Vagina (tissue), 2 donors: ENCODE measurements around the gene MACROD2. TPM values are rescaled to one million over a fixed set of nuclear protein-coding genes. Genes with fewer than 3 reads are reported as not detected.

Experiments used
- DNase-seq, 2 donors: peaks; one replicate each; pipeline ENCODE4 v3.0.0-alpha.2; 2017; ENCODE audit errors: extremely low spot score in 2 of 2
- H3K27ac ChIP-seq: fragments of 200-600 bp; sonication (generic); one replicate; pipeline ENCODE4 v1.5.1; 2019
- H3K27me3 ChIP-seq: fragments of 200-600 bp; sonication (generic); one replicate; pipeline ENCODE4 v1.5.1; 2019
- H3K36me3 ChIP-seq, 2 donors: fragments of 200-600 bp; sonication (generic); one replicate each; pipeline ENCODE4 v1.5.1; 2017 to 2019
- H3K4me1 ChIP-seq: fragments of 200-600 bp; sonication (generic); one replicate; pipeline ENCODE4 v1.5.1; 2019
- H3K4me3 ChIP-seq, 2 donors: fragments of 200-600 bp; sonication (generic); 1 replicate in 1 of 2; 2 replicates in 1 of 2; pipeline ENCODE4 v1.5.1; 2016 to 2019
- H3K9me3 ChIP-seq: fragments of 200-600 bp; sonication (generic); one replicate; pipeline ENCODE4 v1.5.1; 2019
- CTCF ChIP-seq, 3 experiments: fragments of 450-650 bp in 2 of 3; fragments of 200-600 bp in 1 of 3; sonication (generic) in 1 of 3; IDR thresholded peaks; one replicate each; pipeline ENCODE4 v1.5.1; 2017 to 2019; ENCODE audit warnings: antibody characterized with exemption in 3 of 3, mild to moderate bottlenecking in 2 of 3, moderate library complexity in 2 of 3
- POLR2A ChIP-seq, 2 donors: fragments of 450-650 bp; IDR thresholded peaks; one replicate each; pipeline ENCODE4 v1.6.1; 2017; ENCODE audit warnings: antibody characterized with exemption in 2 of 2, mild to moderate bottlenecking in 2 of 2, moderate library complexity in 2 of 2
- POLR2AphosphoS5 ChIP-seq, 2 donors: sonication (generic); formaldehyde crosslinking; IDR thresholded peaks; one replicate each; pipeline ENCODE4 v1.9.0; 2017; ENCODE audit warnings: antibody characterized with exemption in 2 of 2, mild to moderate bottlenecking in 2 of 2, low read depth in 1 of 2; ENCODE audit not compliant: insufficient read depth in 1 of 2
- intact Hi-C: fragments of 100-400 bp; cut with DNase I; formaldehyde crosslinking; loops from one replicate; pipeline ENCODE4 v1.15.1; 2023
- total RNA-seq: library from RNA; depleted of rRNA; stranded (reverse); fragments of >200 nt; gene quantifications from one replicate; pipeline ENCODE4 v1.2.3, GENCODE V29; 2016

The MACROD2 gene
- total RNA-seq, 1 donor from 2014 or later: 12.5 TPM

DNA sequence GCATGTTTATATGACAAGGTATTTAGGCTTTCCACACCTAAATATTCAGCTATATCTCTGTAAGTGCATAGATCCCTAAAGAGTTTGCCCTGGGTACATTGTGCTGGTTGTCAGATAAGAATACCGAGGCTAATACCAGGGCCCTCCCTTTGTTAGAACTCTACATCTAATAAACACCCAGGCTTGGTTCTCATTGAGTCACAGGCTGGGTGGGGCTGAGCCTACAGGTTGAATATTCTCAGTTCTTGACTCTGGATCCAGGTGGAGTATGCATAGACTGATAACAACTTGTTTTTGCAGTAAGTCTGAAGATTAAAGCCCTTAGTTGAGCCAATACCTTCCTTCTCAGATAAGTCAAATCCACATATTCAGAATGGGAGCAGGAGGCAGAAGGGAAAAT is 654.3 kb downstream of the MACROD2 start:
- H3K27me3 ChIP-seq: no peaks in the 10 kb centered on the region
- H3K4me3 ChIP-seq: no peak overlapping the region
- intact Hi-C loops: no loop called here
- no peak for TF ChIP-seq CTCF (IDR thresholded peaks at IDR 0.05)
- no peak for TF ChIP-seq POLR2A (IDR thresholded peaks at IDR 0.05)
- TF ChIP-seq POLR2AphosphoS5 (IDR thresholded peaks at IDR 0.05; ENCODE audit: insufficient read depth in 1 of 2, low read depth in 1 of 2): no peak
- H3K36me3 ChIP-seq: no peaks in the 10 kb centered on the region
- H3K9me3 ChIP-seq: no peaks in the 10 kb centered on the region
- no peak overlapping the region for H3K27ac ChIP-seq
- no peaks in the 10 kb centered on the region for H3K4me1 ChIP-seq
- DNase-seq: no peak

GRCh38 chr20:14657266-14658005 is 662.1 kb downstream of the MACROD2 start:
- no peaks in the 10 kb centered on the region for H3K27me3 ChIP-seq
- H3K36me3 ChIP-seq: no peaks in the 10 kb centered on the region
- TF ChIP-seq POLR2AphosphoS5 (IDR thresholded peaks at IDR 0.05; ENCODE audit: insufficient read depth in 1 of 2, low read depth in 1 of 2): no peak
- no peak for TF ChIP-seq CTCF (IDR thresholded peaks at IDR 0.05)
- no peak for TF ChIP-seq POLR2A (IDR thresholded peaks at IDR 0.05)
- no peak overlapping the region for H3K4me3 ChIP-seq
- DNase-seq: no peak
- no peaks in the 10 kb centered on the region for H3K4me1 ChIP-seq
- H3K9me3 ChIP-seq: no peaks in the 10 kb centered on the region
- intact Hi-C loops: no loop called here
- H3K27ac ChIP-seq: no peak overlapping the region

- TF ChIP-seq CTCF (IDR thresholded peaks at IDR 0.05) (no peak), POLR2A (IDR thresholded peaks at IDR 0.05) (no peak), POLR2AphosphoS5 (IDR thresholded peaks at IDR 0.05; ENCODE audit: insufficient read depth in 1 of 2, low read depth in 1 of 2) (no peak)
- H3K36me3 ChIP-seq: no peaks in the 10 kb centered on the region
- DNase-seq: no peak
- intact Hi-C loops: no loop called here
- no peak overlapping the region for H3K4me3 ChIP-seq
- H3K4me1 ChIP-seq: peaks cover 4% of the 10 kb centered on the region
- H3K9me3 ChIP-seq: no peaks in the 10 kb centered on the region
- H3K27me3 ChIP-seq: no peaks in the 10 kb centered on the region
- H3K27ac ChIP-seq: no peak overlapping the region
Measured at GRCh38 chr20:14664101-14664500, 668.8 kb downstream of the MACROD2 start.

DNA sequence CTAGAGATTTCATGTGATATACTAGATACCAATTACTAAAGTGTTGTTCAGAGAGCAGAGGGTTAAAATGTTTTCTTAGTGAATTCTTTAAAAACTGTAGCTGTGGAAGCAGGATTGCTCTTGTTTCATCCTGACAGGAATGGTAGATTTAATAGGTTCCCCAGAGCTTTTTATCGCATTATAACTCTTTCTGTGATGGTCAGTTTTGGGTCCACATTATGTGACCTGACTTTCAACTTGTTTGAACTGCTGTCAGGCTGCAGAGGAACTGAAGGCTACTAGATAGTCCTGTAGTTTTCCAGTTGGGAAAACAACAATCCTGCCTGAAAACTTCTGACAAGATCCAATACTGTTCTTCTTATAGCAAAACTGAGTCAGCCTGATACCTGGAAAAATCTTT is 671.4 kb downstream of the MACROD2 start:
- no peak overlapping the region for H3K27ac ChIP-seq
- H3K4me3 ChIP-seq: no peak overlapping the region
- H3K4me1 ChIP-seq: peaks cover 4% of the 10 kb centered on the region
- H3K36me3 ChIP-seq: no peaks in the 10 kb centered on the region
- H3K27me3 ChIP-seq: no peaks in the 10 kb centered on the region
- TF ChIP-seq CTCF (IDR thresholded peaks at IDR 0.05) (no peak), POLR2A (IDR thresholded peaks at IDR 0.05) (no peak), POLR2AphosphoS5 (IDR thresholded peaks at IDR 0.05; ENCODE audit: insufficient read depth in 1 of 2, low read depth in 1 of 2) (no peak)
- intact Hi-C loops: no loop called here
- no peak for DNase-seq
- no peaks in the 10 kb centered on the region for H3K9me3 ChIP-seq

DNA sequence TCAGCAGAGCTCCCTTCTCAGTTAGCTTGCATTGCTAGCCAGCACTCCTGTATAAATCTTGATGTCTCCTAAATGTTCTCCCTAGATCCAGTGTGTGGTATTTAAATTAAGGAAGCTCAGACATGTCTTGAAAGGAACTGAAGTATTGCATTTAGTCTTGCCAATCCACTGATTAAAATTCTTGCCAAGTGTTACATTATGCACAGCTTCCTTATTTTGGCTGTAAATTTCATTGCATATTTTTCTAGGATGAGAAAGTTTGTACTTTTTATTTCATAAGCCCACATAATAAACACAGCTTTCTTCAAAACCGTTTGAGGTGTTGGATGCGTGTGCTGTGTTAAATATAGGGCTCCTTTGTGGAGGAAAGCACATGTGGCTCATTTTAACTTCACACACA is 671.9 kb downstream of the MACROD2 start:
- TF ChIP-seq POLR2AphosphoS5 (IDR thresholded peaks at IDR 0.05; ENCODE audit: insufficient read depth in 1 of 2, low read depth in 1 of 2): peak in 1 of 2 donors; percentile 8
- no peak for TF ChIP-seq CTCF (IDR thresholded peaks at IDR 0.05)
- intact Hi-C loops: no loop called here
- Histone ChIP-seq H3K36me3 (no peaks in the 10 kb centered on the region), H3K9me3 (no peaks in the 10 kb centered on the region), H3K4me1 (peaks cover 4% of the 10 kb centered on the region), H3K4me3 (no peak overlapping the region), H3K27me3 (no peaks in the 10 kb centered on the region), H3K27ac (no peak overlapping the region)
- no peak for DNase-seq
